Hepatocyte (in vitro differentiated cells): ENCODE measurements around the gene KRT85.

Experiments used
- CTCF ChIP-seq: fragments of 200-600 bp; sonication (generic); IDR thresholded peaks from 2 replicates; pipeline ENCODE4 v1.5.1; 2016; ENCODE audit warnings: antibody characterized with exemption, mild to moderate bottlenecking; ENCODE audit not compliant: poor library complexity
- EZH2 ChIP-seq: fragments of 200-600 bp; sonication (generic); IDR thresholded peaks from 2 replicates; pipeline ENCODE4 v1.6.1; 2016; ENCODE audit warnings: antibody characterized with exemption, mild to moderate bottlenecking, borderline replicate concordance
- EZH2phosphoT487 ChIP-seq: fragments of 200-600 bp; sonication (generic); IDR thresholded peaks from one replicate; pipeline ENCODE4 v1.6.1; 2018; ENCODE audit warnings: antibody characterized with exemption, mild to moderate bottlenecking, low read depth, moderate library complexity; ENCODE audit not compliant: unreplicated experiment, severe bottlenecking

DNA sequence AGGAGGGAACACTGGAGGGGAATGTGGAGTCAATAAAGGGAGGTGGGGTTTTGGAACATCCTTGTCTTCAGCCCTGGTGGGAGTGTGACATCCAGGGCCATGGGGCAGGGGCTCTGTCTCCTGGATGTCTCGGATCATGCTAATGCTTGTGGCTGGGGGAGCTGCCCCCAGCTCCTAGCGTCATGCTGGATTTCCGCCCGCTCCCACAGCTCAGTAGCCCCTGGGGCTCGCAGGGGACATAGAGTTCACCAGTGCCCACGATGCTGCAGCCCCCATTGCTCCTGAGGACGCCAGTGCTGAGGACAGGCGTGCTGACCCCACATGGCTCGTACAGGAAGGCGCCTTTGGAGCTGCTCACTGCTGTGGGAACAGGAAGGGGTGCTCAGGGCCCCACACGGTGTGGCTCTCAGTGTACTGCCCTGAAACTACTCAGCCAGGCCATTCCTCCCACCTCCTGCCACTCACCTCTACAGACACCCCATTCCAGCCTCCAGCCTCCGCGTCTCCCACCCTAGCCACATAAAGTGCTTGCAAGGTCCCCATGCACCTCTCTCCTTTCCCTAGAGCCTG is 27.6 kb upstream of the KRT85 start:
- TF ChIP-seq EZH2: no peak
- no peak for TF ChIP-seq EZH2phosphoT487
- TF ChIP-seq CTCF: no peak
